Activated CD4-positive, alpha-beta T cell treated with anti-CD3 and anti-CD28 coated beads, Interleukin-2, Interleukin-4, amounts not matched to agents 100 ng/mL and 50 ng/mL, durations not matched to agents 16 hours and 8 hours (primary cell): ENCODE data around the gene KCNA3.
A peak's percentile ranks its signal among the peaks of the same experiment; 100 is the strongest.
"Not testable (repeated sequence)": the region's sequence is repeated elsewhere in the genome, so short reads cannot be mapped to it uniquely, and the experiment has no call there.

Experiments
- DNase-seq: peaks from one replicate; pipeline ENCODE4 v3.0.0-alpha.2; 2020; ENCODE audit warnings: low spot score

KCNA3 gene

GRCh38 chr1:110677526-110677925, 2.8 kb upstream of the KCNA3 start:
- DNase-seq = no peak

- no peak for DNase-seq
Observed at GRCh38 chr1:110676970-110677369, 2.2 kb upstream of the KCNA3 start.

- DNase-seq = no peak
Observed at GRCh38 chr1:110675060-110675791, 486 bp upstream of the KCNA3 start.

- no peak for DNase-seq
Observed at GRCh38 chr1:110673805-110674336, 869 bp downstream of the KCNA3 start.

GRCh38 chr1:110673197-110673701, 1.5 kb downstream of the KCNA3 start:
- peak; percentile 39 for DNase-seq

- peak; percentile 72 for DNase-seq
Observed at GRCh38 chr1:110672753-110673108, 2.0 kb downstream of the KCNA3 start.

GRCh38 chr1:110672001-110672752, 2.6 kb downstream of the KCNA3 start:
- DNase-seq = peak; percentile 94

- peak; percentile 41 for DNase-seq
Observed at GRCh38 chr1:110671361-110671760, 3.4 kb downstream of the KCNA3 start.

GRCh38 chr1:110668549-110668948, 6.2 kb downstream of the KCNA3 start:
- no peak for DNase-seq

GRCh38 chr1:110667776-110668175, 7.0 kb downstream of the KCNA3 start:
- DNase-seq = no peak

GRCh38 chr1:110663241-110663640, 11.5 kb downstream of the KCNA3 start:
- DNase-seq = no peak

GRCh38 chr1:110659559-110659958, 15.2 kb downstream of the KCNA3 start:
- not testable (repeated sequence) for DNase-seq

GRCh38 chr1:110657351-110657750, 17.4 kb downstream of the KCNA3 start:
- DNase-seq = no peak

- no peak for DNase-seq
Observed at GRCh38 chr1:110650609-110651008, 24.1 kb downstream of the KCNA3 start.

GRCh38 chr1:110648417-110648816, 26.3 kb downstream of the KCNA3 start:
- DNase-seq = no peak

- DNase-seq = peak; percentile 80
Observed at GRCh38 chr1:110647254-110647891, 27.4 kb downstream of the KCNA3 start.

GRCh38 chr1:110645821-110646735, 28.7 kb downstream of the KCNA3 start:
- DNase-seq = peak; percentile 62

GRCh38 chr1:110645211-110645610, 29.5 kb downstream of the KCNA3 start:
- no peak for DNase-seq

GRCh38 chr1:110643879-110644472, 30.8 kb downstream of the KCNA3 start:
- no peak for DNase-seq

GRCh38 chr1:110639724-110640386, 34.9 kb downstream of the KCNA3 start:
- DNase-seq = no peak

GRCh38 chr1:110638556-110638955, 36.2 kb downstream of the KCNA3 start:
- DNase-seq = no peak
